HEK293T (cell line): ENCODE results near the gene SSR1.

Experiments used
- ARNT ChIP-seq: fragments of 450-650 bp; IDR thresholded peaks from 2 replicates; pipeline ENCODE4 v1.6.1; 2017; ENCODE audit warnings: mild to moderate bottlenecking
- BHLHE40 ChIP-seq: fragments of 450-650 bp; IDR thresholded peaks from 2 replicates; pipeline ENCODE4 v1.6.1; 2016; ENCODE audit warnings: mild to moderate bottlenecking, moderate library complexity, borderline replicate concordance
- CTBP1 ChIP-seq: fragments of 450-650 bp; IDR thresholded peaks from 2 replicates; pipeline ENCODE4 v1.6.1; 2016; ENCODE audit warnings: borderline replicate concordance
- ELF4 ChIP-seq: fragments of 450-650 bp; IDR thresholded peaks from 2 replicates; pipeline ENCODE4 v1.6.1; 2017; ENCODE audit warnings: antibody characterized with exemption
- FOXK2 ChIP-seq: fragments of 450-650 bp; IDR thresholded peaks from 2 replicates; pipeline ENCODE4 v1.6.1; 2016; ENCODE audit warnings: mild to moderate bottlenecking
- FOXM1 ChIP-seq: fragments of 450-650 bp; IDR thresholded peaks from 2 replicates; pipeline ENCODE4 v1.6.1; 2017; ENCODE audit warnings: mild to moderate bottlenecking, borderline replicate concordance
- HDGF ChIP-seq: fragments of 450-650 bp; IDR thresholded peaks from 2 replicates; pipeline ENCODE4 v1.6.1; 2017; ENCODE audit warnings: antibody characterized with exemption, borderline replicate concordance
- L3MBTL2 ChIP-seq: fragments of 450-650 bp; conservative IDR thresholded peaks from 2 replicates; pipeline ENCODE4 v1.6.1; 2016; ENCODE audit warnings: mild to moderate bottlenecking
- NFRKB ChIP-seq: fragments of 450-650 bp; IDR thresholded peaks from 2 replicates; pipeline ENCODE4 v1.6.1; 2016; ENCODE audit warnings: mild to moderate bottlenecking, moderate library complexity
- SP1 ChIP-seq: fragments of 450-650 bp; IDR thresholded peaks from 2 replicates; pipeline ENCODE4 v1.6.1; 2017
- SUZ12 ChIP-seq: fragments of 450-650 bp; IDR thresholded peaks from 2 replicates; pipeline ENCODE4 v1.6.1; 2016; ENCODE audit warnings: mild to moderate bottlenecking
- TARDBP ChIP-seq: fragments of 450-650 bp; IDR thresholded peaks from 2 replicates; pipeline ENCODE4 v1.6.1; 2016
- ZNF384 ChIP-seq: fragments of 450-650 bp; IDR thresholded peaks from 2 replicates; pipeline ENCODE4 v1.6.1; 2016
- TF ChIP-seq, protein P1 (sequence below): fragments of 450-650 bp; IDR thresholded peaks from 2 replicates; pipeline ENCODE4 v1.6.1; 2016

- TF ChIP-seq FOXM1 (no peak), FOXK2 (no peak), BHLHE40 (no peak), SP1 (no peak), SUZ12 (no peak), HDGF (no peak), TARDBP (no peak), ZNF384 (no peak), CTBP1 (no peak), ELF4 (no peak), L3MBTL2 (no peak), NFRKB (no peak), ARNT (no peak)
- TF ChIP-seq, protein P1, sequence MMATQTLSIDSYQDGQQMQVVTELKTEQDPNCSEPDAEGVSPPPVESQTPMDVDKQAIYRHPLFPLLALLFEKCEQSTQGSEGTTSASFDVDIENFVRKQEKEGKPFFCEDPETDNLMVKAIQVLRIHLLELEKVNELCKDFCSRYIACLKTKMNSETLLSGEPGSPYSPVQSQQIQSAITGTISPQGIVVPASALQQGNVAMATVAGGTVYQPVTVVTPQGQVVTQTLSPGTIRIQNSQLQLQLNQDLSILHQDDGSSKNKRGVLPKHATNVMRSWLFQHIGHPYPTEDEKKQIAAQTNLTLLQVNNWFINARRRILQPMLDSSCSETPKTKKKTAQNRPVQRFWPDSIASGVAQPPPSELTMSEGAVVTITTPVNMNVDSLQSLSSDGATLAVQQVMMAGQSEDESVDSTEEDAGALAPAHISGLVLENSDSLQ, result no peak
Observed at GRCh38 chr6:7242835-7243178, 70.2 kb downstream of the SSR1 start.
